Testis (tissue), 2 donors: Measurements from ENCODE around the gene CDC20.

Experiments
- CTCF ChIP-seq, 3 experiments: fragments of 450-650 bp in 2 of 3; fragments of 200-600 bp in 1 of 3; sonication (generic) in 1 of 3; IDR thresholded peaks; one replicate each; pipeline ENCODE4 v1.5.1; 2016 to 2019; ENCODE audit warnings: antibody characterized with exemption in 3 of 3, mild to moderate bottlenecking in 2 of 3, moderate library complexity in 1 of 3
- POLR2A ChIP-seq: fragments of 450-650 bp; IDR thresholded peaks from one replicate; pipeline ENCODE4 v1.6.1; 2017; ENCODE audit warnings: antibody characterized with exemption, mild to moderate bottlenecking, moderate library complexity

GRCh38 chr1:43327549-43328292, 31.1 kb upstream of the CDC20 start:
- TF ChIP-seq POLR2A (no peak), CTCF (IDR thresholded peaks at IDR 0.05) (no peak)
